ELF-1 (cell line): ENCODE results near the gene LRFN4.
A peak's percentile ranks its signal among the peaks of the same experiment; 100 is the strongest.

Experiments used
- DNase-seq: peaks from one replicate; pipeline ENCODE4 v3.0.0-alpha.2; 2016; ENCODE audit warnings: low read depth, low spot score

LRFN4 gene

DNA sequence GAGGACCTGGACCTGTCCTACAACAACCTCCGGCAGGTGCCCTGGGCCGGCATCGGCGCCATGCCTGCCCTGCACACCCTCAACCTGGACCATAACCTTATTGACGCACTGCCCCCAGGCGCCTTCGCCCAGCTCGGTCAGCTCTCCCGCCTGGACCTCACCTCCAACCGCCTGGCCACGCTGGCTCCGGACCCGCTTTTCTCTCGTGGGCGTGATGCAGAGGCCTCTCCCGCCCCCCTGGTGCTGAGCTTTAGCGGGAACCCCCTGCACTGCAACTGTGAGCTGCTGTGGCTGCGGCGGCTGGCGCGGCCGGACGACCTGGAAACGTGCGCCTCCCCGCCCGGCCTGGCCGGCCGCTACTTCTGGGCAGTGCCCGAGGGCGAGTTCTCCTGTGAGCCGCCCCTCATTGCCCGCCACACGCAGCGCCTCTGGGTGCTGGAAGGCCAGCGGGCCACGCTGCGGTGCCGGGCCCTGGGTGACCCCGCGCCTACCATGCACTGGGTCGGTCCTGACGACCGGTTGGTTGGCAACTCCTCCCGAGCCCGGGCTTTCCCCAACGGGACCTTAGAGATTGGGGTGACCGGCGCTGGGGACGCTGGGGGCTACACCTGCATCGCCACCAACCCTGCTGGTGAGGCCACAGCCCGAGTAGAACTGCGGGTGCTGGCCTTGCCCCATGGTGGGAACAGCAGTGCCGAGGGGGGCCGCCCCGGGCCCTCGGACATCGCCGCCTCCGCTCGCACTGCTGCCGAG, 1.5 kb downstream of the LRFN4 start:
- DNase-seq: no peak

DNA sequence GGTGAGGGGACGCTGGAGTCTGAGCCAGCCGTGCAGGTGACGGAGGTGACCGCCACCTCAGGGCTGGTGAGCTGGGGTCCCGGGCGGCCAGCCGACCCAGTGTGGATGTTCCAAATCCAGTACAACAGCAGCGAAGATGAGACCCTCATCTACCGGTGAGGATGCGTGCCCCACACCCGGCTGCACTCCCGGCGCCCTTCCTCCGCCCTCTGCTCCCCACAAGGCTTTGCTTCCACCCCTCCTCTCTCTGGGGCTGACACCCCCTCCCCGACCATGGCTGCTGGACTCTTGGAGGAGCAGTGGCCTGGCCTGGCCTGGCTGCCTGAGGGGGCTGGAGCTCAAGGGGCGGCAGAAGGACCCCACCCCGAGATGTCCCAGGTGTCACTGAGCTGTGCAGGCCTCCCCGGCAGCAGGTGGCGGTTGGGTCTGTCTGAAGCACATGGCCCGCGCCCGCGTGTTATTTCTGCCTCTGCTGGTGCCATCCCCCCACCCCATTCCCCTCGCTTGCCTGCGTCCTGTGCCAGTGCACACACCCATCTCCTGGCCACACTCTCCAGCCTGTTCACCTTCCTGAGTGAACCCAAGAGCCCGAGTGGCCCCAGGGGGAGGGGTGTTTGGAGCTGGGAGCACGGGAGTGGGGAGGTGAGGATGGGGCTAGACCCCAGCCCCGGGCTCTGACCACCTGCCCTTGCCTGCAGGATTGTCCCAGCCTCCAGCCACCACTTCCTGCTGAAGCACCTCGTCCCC, 2.2 kb downstream of the LRFN4 start:
- no peak for DNase-seq

DNA sequence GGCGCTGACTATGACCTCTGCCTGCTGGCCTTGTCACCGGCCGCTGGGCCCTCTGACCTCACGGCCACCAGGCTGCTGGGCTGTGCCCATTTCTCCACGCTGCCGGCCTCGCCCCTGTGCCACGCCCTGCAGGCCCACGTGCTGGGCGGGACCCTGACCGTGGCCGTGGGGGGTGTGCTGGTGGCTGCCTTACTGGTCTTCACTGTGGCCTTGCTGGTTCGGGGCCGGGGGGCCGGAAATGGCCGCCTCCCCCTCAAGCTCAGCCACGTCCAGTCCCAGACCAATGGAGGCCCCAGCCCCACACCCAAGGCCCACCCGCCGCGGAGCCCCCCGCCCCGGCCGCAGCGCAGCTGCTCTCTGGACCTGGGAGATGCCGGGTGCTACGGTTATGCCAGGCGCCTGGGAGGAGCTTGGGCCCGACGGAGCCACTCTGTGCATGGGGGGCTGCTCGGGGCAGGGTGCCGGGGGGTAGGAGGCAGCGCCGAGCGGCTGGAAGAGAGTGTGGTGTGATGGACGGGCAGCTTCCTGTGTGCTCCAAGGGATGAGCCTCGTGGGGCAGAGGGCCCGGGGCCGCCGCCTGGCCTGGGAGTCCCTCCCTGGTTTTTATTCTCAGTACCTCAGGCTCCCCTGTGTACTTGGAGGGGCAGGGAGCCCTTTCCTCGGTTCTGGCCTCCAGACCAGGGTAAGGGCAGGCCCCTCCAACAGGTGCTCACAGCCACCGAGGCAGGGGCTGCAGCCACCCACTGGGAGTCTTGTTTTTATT, 3.0 kb downstream of the LRFN4 start:
- DNase-seq: no peak

DNA sequence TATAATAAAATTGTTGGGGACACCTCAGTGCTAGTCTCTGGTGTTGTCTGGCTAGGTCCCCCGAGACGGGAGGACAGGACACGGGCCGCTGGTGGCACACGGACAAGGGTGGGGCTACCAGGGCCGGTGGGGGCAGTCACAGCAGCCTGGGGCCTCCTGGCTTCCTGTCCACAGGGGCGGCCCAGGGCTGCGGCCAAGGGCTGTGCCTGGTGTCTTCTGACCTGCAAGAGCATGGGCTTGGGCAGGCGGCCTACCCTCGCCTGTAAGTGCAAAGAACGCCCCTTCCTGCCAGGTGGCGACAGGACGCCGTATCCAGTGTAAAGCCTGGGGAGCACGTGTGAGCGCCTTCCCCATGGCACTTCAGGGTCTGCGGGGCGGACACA, 3.6 kb downstream of the LRFN4 start:
- peak; percentile 46 for DNase-seq

DNA sequence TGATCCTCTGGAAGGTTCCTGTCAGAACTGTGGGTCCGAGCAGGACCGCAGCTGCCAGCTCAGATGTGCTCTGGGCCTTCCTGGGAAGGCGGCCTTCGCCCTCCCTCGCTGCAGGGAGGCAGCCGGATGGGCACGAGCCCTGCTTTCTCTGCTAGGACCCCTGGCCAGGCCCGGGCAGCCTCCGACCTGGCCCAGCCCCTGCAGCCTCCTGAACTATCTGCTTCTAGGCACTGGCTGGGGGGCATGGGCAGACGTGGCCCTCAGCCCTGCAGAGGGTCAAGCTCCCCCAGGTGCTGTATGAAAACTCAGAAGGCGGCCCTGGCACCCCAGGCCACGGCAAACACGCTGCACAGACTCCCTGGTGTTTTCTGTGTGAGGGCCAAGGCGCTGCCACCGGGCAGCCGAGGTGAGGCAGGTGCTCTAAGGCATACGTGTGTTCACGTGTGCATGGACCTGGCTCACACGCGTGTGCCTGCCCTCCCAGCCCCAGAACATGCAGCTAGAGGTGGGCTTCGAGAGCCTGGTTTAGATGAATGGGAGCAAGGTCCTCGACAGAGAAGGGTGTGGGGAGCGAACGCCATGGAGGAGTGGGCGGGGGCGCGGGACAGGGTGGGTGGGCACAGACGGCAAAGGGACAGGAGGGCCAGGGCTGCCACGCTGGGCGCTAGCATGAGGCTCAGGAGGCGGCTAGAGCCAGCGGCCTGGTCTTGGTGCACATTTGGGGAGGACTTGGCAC, 4.3 kb downstream of the LRFN4 start:
- no peak for DNase-seq

DNA sequence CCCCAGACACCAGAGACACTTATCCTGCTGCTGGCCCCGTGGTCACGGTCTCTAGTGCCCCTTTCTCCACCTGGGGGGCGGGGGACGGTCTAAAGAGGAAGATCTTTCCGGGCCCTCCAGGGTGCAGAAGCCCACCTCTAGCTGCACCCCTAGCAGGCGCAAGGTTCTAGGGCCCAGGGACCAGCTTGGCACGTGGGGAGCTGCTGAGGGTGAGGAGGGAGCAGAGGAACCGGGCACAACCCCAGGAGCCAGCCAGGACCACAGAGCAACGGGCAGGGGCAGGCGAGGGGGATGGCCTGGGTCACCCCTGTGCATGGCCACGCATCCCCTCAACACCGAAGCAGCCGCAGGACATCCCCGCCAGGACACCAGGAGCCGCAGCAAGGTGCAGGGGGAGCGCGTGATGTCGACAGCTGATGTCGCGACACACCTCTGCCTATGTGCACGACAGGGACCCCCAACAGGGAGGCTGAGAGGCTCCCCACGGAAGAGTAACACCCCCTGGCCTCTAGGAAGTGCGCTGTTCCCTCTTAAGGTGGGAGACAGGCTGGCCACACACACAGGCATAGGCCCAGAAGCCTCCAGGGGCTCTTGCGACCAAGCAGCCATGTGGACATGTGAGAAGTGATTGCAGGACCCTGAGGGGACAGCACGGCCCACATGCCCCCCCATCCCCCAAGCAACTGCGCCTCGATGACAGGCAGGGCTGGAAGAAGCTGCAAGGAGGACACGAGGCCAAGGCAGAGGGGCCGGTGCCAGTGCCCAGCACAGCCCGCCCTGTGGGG, 5.1 kb downstream of the LRFN4 start:
- no peak for DNase-seq

DNA sequence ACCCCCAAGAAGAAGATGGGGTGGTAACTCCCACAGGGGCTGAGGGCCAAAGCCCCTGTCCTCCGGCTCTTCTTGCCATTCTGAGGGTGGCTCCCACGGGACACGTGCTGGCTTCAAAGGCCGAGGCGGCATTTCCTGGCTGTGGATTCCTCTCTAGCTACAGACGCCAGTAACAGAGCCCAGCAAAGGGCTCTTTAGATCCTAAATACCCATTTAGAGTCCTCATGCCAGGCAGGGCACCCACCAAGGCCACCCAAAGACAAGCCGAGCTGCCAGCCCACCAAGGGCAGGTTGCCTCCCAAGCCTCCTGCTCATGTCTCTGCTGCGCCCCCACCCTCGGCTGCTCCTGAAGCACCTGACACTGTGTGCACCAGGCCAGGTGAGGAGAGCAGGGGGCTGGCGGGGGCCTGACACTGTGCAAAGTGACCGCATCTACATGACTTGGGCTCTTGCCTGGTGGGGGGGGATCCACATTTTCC, 5.7 kb downstream of the LRFN4 start:
- DNase-seq: no peak

DNA sequence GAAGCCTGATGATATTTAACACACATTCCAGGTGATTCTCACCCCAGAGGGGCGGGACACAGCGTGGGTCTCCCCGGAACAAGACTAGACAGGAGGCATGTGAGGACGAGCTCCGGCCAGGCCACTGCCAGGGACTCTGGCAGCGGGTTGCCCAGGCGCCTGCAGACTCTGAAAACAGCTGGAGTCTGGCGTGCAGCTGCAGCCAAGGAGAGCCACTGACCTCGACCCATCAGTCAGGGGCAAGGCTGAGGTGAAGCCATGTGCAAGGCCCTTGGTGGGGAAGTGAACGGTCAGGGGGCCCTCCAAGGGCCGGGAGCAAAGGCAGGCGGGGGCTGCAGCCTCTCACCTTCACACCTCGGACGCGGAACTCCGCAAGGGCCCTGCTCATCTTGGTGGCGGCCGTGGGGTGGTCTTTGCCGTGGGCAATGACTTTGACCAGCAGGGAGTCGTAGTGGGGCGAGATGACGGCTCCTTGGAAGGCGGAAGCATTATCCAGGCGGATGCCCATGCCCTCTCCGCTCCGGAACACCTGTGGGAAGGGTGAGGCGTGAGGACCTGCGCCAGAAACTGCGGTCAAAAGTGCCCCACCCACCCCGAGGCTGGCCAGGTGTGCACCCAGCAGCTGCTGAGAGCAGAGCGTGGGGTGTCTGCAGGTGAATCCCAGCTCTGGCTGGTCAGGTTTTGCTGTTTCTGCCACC, 6.7 kb downstream of the LRFN4 start:
- no peak for DNase-seq

DNA sequence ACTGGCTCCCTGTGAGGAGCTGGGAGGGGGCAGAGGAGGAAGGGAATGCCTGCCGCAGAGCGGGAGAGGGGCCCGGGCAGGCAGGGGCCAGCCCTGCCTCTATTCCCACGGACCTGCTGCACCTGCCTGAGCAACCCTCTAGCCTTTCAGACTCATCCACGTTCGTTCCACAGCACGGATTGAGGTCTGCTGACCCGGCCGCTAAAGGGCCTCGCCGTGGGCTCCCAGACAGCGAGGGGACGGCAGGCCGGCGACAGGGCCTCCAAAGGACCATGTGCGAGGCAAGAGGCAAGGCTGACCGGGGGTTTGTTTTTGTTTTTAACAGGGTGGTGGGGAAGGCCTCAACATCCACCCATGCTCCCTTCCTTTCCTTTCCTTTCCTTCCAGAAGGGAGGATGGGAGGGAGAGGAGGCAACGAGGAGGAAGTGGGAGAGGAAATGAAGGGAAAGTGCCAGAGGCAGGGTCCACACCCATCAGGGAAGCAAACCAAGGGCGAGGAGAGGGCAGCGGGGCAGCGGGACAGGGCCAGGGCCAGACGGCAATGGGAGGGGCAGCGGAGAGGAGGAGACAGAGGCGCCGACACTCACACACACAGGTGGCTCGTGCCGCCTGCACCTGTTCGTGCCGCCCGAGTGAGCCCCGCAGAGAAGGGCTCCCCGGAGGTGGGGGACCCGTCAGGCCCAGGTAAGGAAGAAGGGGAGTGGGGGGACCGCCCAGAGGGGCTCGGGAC, 7.5 kb downstream of the LRFN4 start:
- no peak for DNase-seq

DNA sequence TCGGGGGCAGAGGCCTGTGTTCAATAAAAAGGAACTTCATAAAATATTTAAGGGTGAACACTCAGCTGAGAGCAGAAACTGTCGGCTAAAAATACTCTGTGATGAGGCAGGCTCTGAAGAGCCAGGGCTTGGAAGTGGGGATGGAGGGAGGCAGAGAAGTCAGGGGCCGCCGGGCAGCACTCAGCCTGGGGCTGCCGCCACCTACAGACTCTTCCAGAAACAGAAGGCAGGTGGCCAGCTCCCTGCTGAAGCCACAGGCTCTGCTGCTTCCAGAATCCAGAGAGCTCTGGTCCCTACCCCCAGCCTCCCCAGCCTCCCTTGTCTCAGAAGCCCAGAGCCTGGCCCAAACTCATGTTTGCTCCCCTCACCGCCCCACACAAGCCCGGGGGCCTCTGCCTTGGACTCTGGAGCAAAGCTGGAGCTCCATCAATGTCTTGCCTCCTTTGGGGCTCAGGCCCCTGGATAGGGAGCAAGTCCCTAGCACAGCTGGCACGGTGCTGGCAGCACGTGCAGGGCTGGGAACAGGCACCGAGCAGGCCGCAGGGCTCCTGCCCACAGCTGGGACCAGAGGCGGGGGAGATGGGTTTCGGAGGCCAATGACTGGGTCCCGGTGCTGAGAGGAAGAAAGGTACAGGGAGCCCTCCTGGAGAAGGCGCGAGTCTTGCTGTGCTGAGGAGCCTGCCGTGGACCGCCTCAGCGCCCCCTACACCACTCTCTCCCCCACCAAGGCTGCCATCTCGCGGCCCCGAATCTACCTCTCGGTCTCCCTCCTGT, 8.2 kb downstream of the LRFN4 start:
- no peak for DNase-seq

DNA sequence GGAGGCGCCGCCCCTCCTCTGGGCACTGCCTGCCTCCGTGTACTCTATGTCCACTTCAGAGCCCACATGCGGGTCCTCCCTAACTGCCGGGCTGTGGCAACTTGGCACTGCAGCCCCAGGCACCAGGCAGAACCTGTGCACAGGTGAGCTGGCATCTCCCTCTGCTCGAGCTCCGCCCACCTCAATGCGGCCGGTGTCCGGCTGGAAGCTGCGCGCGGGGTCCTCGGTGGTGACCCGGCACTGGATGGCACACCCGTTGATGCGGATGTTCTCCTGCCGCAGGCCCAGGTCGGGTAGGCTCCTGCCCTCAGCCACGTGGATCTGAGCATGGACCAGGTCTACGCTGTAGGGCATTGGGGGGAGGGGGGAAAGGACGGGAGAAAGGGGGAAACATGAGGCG, 9.1 kb downstream of the LRFN4 start:
- no peak for DNase-seq

DNA sequence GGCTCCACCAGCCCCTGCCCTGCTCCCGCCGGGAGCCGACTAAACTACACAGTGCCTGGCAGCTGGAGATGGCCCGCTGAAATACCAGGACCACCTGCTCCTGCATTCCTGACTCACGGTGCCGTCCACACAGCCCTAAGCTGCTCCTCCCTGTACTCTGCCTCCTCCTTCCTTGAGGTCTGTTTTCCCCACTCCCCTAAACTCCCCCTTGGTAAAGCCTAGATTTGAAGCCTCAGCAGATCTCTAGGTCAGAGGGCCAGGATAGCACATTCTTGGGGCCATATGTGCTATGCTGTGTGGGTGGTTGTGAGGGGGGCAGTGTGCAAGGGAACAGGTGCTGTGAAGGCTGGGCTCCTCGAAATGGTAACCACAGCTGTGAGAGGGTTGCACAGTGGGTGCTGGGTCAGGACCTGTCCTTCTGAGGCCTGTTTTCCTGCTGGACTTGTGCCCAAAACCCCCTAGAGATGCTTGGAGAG, 9.7 kb downstream of the LRFN4 start:
- DNase-seq: no peak

DNA sequence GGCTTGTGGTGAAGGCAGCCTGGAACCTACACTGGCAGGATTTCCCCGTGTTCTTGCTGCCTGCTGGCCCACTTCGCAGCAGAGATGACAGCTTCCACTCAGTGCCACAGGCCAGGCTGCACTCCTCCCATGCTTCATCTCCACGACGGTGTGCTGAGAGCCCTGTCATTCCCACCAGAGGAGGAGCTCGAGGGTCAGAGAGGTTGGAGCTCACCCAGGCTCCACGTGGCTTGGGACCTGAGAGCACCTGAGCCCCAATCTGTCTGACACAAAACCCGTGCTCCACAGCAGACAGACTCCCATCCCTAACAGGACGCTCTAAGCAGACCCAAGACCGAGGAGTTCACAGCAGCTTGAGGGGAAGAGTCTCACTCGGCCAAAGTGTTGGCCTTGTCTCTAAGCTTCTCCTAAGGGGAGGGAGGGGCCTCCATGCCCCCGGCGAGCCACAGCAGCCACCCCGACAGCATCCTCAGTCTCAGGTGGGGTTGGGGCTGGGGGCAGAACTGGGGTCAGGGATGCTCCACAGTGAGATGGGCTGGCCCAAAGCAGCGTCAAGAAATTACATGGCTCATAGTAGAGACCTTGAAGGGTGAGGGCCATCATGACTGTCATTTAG, 10.7 kb downstream of the LRFN4 start:
- no peak for DNase-seq

DNA sequence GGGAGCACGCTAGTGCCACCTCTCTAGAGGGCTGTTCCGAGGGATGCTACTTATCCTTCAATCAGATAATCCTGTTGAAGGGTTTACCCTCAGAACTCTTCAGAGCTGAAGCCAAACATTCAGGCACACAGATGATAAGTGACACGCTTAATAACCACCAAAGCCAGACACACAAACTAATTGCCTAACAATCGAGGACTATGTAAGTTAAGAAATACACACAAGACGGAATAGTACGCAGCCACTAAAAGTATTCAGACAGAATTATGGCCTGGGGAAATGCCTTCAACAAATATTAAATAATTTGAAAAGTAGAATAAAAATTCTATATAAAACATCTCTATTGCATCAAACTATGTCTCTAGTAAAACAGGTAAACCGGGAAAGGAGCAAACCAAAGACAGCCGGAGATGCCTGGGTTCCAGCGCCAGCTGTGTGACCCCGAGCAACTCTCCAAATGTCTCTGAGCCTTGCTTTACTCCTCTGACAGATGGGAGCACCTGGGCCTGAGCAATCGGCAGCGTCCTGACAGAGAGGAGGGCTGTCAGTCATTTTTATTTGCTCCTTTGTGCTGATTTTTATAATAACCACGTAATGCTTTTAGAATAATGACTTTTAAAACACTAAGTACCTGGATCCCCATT, 11.3 kb downstream of the LRFN4 start:
- no peak for DNase-seq

DNA sequence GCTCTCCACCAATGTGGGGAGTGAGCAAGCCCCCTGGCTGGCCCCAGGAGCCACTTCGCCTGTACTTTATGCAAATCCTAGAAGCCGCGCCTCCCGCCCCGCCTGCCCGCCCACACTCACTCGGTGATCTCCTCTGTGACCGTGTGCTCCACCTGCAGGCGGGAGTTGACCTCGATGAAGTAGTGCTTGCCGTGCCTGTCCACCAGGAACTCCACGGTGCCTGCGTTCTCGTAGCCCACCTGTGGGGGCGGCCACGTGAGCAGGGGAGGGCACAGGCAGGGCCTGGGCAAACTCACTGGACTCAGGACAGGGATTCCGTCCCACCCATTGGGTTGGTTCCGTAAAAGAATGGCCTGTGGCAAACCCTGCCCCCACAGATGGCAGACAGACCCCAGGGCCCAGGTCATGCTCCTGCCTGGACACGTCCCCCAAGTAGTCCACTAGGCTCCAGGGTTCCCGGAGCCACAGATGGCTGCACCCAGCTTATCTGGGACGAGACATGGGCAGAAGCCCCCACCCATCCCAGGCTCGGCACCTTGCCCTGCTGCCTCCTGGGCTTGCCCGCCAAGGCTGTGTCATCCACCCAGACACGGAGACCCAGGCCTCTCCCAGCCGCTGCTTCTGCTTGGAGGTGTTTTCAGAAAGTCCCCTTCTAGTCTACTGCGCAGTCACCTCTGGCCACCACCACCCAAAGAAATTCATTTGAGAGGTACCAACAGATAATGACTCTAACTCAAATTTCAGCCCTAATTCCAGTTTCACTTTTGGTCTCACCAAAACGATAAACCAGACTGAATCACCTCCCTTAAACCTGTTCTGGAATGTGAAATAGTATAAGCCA, 12.1 kb downstream of the LRFN4 start:
- DNase-seq: peak; percentile 88

DNA sequence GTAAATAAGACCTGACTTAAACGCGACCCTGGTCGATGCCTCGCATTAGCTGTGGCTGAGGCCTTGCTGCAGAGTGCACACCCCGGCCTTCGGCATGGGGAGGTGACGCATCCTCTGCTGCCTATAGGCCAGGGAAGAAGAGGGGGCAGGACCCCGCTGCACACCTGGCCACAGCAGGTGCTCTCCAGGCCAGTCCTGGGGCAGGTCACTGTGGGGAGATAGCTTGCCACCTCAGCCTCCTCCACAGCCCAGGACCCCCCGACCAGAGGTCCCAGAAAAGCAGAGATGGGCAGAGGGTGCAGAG, 12.7 kb downstream of the LRFN4 start:
- DNase-seq: no peak

DNA sequence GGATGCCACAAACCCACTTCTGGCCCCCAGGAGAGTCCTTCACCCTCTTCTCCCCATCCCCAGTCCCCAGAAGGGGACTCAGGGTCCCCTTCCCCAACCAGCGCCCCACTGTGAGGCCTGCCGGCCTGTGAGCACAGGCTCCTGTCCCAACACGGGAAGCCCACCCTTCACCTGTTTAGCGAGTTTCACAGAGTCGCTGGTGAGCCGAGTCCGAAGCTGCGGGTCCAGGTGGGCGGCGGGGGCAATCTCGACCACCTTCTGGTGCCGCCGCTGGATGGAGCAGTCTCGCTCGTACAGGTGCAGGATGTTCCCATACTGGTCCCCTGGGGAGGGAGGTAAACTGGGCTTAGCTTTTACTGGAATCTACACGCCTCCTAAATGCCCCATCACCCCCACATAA, 13.3 kb downstream of the LRFN4 start:
- DNase-seq: no peak
